AG04450 (cell line): ENCODE measurements around the gene PDIA4. TPM values are rescaled to one million over a fixed set of nuclear protein-coding genes. Genes with fewer than 3 reads are reported as not detected.

Experiments used
- CTCF ChIA-PET: fragments of 300-600, 350-600 bp; formaldehyde crosslinking; extraction: SDS; loops from one replicate; lab custom pipeline; 2022; ENCODE audit warnings: antibody characterized with exemption, inconsistent platforms; lab: Charles Lee
- POLR2A ChIA-PET: fragments of 350-600 bp; formaldehyde crosslinking; extraction: SDS; loops from one replicate; lab custom pipeline; 2021; ENCODE audit warnings: antibody characterized with exemption, inconsistent platforms; lab: Yijun Ruan, JAX
- DNase-seq: peaks from one replicate; pipeline ENCODE4 v3.0.0-alpha.2; 2011; ENCODE audit warnings: low read depth, low spot score
- H3K27ac ChIP-seq: one replicate; pipeline ENCODE4 v1.5.1; 2012; ENCODE audit warnings: low read depth, low read length, control low read depth
- H3K27me3 ChIP-seq: one replicate; pipeline ENCODE4 v1.6.0; 2012; ENCODE audit warnings: low read length; ENCODE audit not compliant: control insufficient read depth, insufficient read depth
- H3K4me3 ChIP-seq: 2 replicates; pipeline ENCODE4 v1.5.1; 2011; ENCODE audit warnings: mild to moderate bottlenecking, low read depth, low read length, control low read depth
- H3K9me3 ChIP-seq: 2 replicates; pipeline ENCODE4 v1.5.1; 2012; ENCODE audit warnings: low read length; ENCODE audit not compliant: control insufficient read depth, insufficient read depth
- polyA plus RNA-seq: library from polyadenylated mRNA; depleted of rRNA; stranded (reverse); fragments of >200 nt; gene quantifications from 2 replicates; pipeline ENCODE4 v1.2.3, GENCODE V29; 2011
- TF ChIP-seq, protein P1 (sequence below): IDR thresholded peaks from 2 replicates; pipeline ENCODE4 v1.5.1; 2011; ENCODE audit warnings: low read depth, low read length, control low read depth, inconsistent platforms

The PDIA4 gene
- polyA plus RNA-seq, 1 experiment, result 227 TPM

GRCh38 chr7:149053384-149053783, 25.1 kb upstream of the PDIA4 start:
- Histone ChIP-seq H3K4me3 (no peak overlapping the region), H3K27ac (no peak overlapping the region), H3K9me3 (no peaks in the 10 kb centered on the region; the same call in 1 of the 2 replicates), H3K27me3 (peaks cover 3% of the 10 kb centered on the region)
- no peak for DNase-seq
- POLR2A ChIA-PET, result no interaction called here
- TF ChIP-seq, protein P1, sequence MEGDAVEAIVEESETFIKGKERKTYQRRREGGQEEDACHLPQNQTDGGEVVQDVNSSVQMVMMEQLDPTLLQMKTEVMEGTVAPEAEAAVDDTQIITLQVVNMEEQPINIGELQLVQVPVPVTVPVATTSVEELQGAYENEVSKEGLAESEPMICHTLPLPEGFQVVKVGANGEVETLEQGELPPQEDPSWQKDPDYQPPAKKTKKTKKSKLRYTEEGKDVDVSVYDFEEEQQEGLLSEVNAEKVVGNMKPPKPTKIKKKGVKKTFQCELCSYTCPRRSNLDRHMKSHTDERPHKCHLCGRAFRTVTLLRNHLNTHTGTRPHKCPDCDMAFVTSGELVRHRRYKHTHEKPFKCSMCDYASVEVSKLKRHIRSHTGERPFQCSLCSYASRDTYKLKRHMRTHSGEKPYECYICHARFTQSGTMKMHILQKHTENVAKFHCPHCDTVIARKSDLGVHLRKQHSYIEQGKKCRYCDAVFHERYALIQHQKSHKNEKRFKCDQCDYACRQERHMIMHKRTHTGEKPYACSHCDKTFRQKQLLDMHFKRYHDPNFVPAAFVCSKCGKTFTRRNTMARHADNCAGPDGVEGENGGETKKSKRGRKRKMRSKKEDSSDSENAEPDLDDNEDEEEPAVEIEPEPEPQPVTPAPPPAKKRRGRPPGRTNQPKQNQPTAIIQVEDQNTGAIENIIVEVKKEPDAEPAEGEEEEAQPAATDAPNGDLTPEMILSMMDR, result no peak
- CTCF ChIA-PET, result interaction anchor here (1.5 kb wide), 1 partner anchor 13 kb away, joined by 5 read pairs; no protein-coding TSS in a partner anchor

DNA sequence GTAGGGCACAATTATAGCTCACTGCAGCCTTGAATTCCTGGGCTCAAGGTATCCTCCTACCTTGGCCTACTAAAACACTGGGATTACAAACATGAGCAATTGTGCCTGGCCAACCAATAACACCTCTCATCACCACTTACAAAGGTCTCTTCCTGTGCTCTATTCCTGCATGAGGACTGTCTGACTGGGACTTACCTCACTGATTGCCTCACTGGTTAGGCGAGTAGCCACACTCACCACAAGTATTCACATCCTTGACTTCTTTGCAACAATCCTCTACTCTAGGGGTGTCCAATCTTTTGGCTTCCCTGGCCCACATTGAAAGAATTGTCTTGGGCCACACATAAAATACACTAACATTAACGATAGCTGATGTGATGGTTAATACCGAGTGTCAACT, 22.6 kb upstream of the PDIA4 start:
- DNase-seq, result no peak
- TF ChIP-seq, protein P1, result no peak
- no peak overlapping the region for H3K4me3 ChIP-seq
- no peak overlapping the region for H3K27ac ChIP-seq
- POLR2A ChIA-PET, result no interaction called here
- H3K9me3 ChIP-seq, result no peaks in the 10 kb centered on the region; the same call in 1 of the 2 replicates
- H3K27me3 ChIP-seq, result peaks cover 3% of the 10 kb centered on the region
- CTCF ChIA-PET, result interaction anchor here (0.6 to 1.8 kb wide), 2 partner anchors 15 to 210 kb away, joined by 5 to 16 read pairs; no protein-coding TSS in a partner anchor

- no peak for DNase-seq
- Histone ChIP-seq H3K27ac (no peak overlapping the region), H3K4me3 (no peak overlapping the region), H3K27me3 (peaks cover 3% of the 10 kb centered on the region), H3K9me3 (no peaks in the 10 kb centered on the region; the same call in 1 of the 2 replicates)
- CTCF ChIA-PET, result interaction anchor here (2.3 kb wide), 1 partner anchor 17 kb away, joined by 13 read pairs; no protein-coding TSS in a partner anchor
- POLR2A ChIA-PET, result interaction anchor here (1.0 kb wide), 1 partner anchor 17 kb away, joined by 3 read pairs; no protein-coding TSS in a partner anchor
- TF ChIP-seq, protein P1, result no peak
Observed at GRCh38 chr7:149048805-149049204, 20.5 kb upstream of the PDIA4 start.

DNA sequence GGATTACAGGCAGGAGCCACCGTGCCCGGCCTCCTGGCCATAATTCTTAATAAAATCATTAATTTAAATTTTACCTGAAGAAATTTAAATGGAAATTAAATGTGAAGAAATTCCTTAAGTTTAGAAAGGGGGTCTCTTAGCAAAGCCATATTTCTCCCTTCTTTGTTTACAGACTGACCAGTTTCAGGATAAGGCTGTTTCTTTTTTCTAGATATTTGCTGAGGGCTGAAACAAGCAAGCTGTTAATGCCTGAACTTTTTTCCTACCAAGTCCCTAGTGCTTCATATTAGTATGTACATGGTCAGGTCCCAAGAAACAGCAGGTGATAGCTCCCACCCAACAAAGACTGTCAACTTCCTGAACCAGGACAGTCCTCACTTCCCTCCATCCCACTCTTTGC, 18.1 kb upstream of the PDIA4 start:
- Histone ChIP-seq H3K4me3 (no peak overlapping the region), H3K9me3 (no peaks in the 10 kb centered on the region; the same call in 1 of the 2 replicates), H3K27me3 (peaks cover 5% of the 10 kb centered on the region), H3K27ac (no peak overlapping the region)
- POLR2A ChIA-PET, result no interaction called here
- no peak for DNase-seq
- TF ChIP-seq, protein P1, result no peak
- CTCF ChIA-PET, result interaction anchor here (1.5 kb wide), 1 partner anchor 20 kb away, joined by 8 read pairs; no protein-coding TSS in a partner anchor

GRCh38 chr7:149043936-149044335, 15.6 kb upstream of the PDIA4 start:
- Histone ChIP-seq H3K4me3 (no peak overlapping the region), H3K27me3 (peaks cover 2% of the 10 kb centered on the region), H3K27ac (no peak overlapping the region), H3K9me3 (no peaks in the 10 kb centered on the region; the same call in 1 of the 2 replicates)
- no peak for DNase-seq
- TF ChIP-seq, protein P1, result no peak
- POLR2A ChIA-PET, result no interaction called here
- CTCF ChIA-PET, result interaction anchor here (0.6 to 1.8 kb wide), 2 partner anchors 22 to 137 kb away, joined by 4 to 6 read pairs; no protein-coding TSS in a partner anchor
